Measurements from ENCODE around the gene DACT1.
A peak's percentile ranks its signal among the peaks of the same experiment; 100 is the strongest.
"Not testable (repeated sequence)": the region's sequence is repeated elsewhere in the genome, so short reads cannot be mapped to it uniquely, and the experiment has no call there.

DACT1 gene

GRCh38 chr14:58637391-58638230 lies at the start of gene DACT1:
Gene DACT1, plus strand, starts transcription at chr14:58637962. Its CDS starts 241 bp downstream, at chr14:58638203.
- ChIA-PET POLR2A (interaction anchor here (0.7 to 1.8 kb wide), 8 partner anchors 8 to 210 kb away, joined by 3 to 6 read pairs (median 4); partner anchors contain the start of genes KIAA0586 and TIMM9), CTCF (interaction anchor here (1.1 to 2.7 kb wide), 4 partner anchors 109 to 366 kb away, joined by 5 to 15 read pairs (median 9); no protein-coding TSS in a partner anchor)
- peak; percentile 45; the same call in 1 of the 2 replicates for TF ChIP-seq L3MBTL2 (conservative IDR thresholded peaks at IDR 0.05)
- TF ChIP-seq ARNT (IDR thresholded peaks at IDR 0.05), result no peak
- no peak for TF ChIP-seq PKNOX1 (IDR thresholded peaks at IDR 0.05)
- DNase-seq (ENCODE audit: extremely low spot score), result peak; percentile 55

- DNase-seq (ENCODE audit: extremely low spot score); POLR2A ChIA-PET: not testable (repeated sequence)
- CTCF ChIA-PET, result interaction anchor here (1.3 kb wide), 1 partner anchor 13 kb away, joined by 3 read pairs; no protein-coding TSS in a partner anchor
Observed at GRCh38 chr14:58588321-58588720, 49.4 kb upstream of the DACT1 start.

GRCh38 chr14:58593977-58594376 lies 43.8 kb upstream of the DACT1 start:
- TF ChIP-seq HDGF (IDR thresholded peaks at IDR 0.05; ENCODE audit: borderline replicate concordance) (no peak), FOXK2 (IDR thresholded peaks at IDR 0.05) (no peak), FOXA1 (IDR thresholded peaks at IDR 0.05) (no peak), SP1 (IDR thresholded peaks at IDR 0.05) (no peak), LEF1 (IDR thresholded peaks at IDR 0.05; ENCODE audit: borderline replicate concordance) (no peak), NFRKB (IDR thresholded peaks at IDR 0.05) (no peak), FOXM1 (IDR thresholded peaks at IDR 0.05; ENCODE audit: borderline replicate concordance) (no peak), SUZ12 (IDR thresholded peaks at IDR 0.05) (no peak), PKNOX1 (IDR thresholded peaks at IDR 0.05) (no peak), ARNT (IDR thresholded peaks at IDR 0.05) (no peak), L3MBTL2 (conservative IDR thresholded peaks at IDR 0.05) (no peak), TARDBP (IDR thresholded peaks at IDR 0.05) (no peak), ZNF384 (IDR thresholded peaks at IDR 0.05) (no peak), ELF4 (IDR thresholded peaks at IDR 0.05) (no peak), CTBP1 (IDR thresholded peaks at IDR 0.05; ENCODE audit: borderline replicate concordance) (no peak)
- ChIA-PET CTCF (interaction anchor here (0.6 kb wide), 1 partner anchor 19 kb away, joined by 3 read pairs; no protein-coding TSS in a partner anchor), POLR2A (no interaction called here)
- DNase-seq (ENCODE audit: extremely low spot score), result no peak

- no peak for DNase-seq (ENCODE audit: extremely low spot score)
- POLR2A ChIA-PET, result no interaction called here
- TF ChIP-seq ZNF384 (IDR thresholded peaks at IDR 0.05) (no peak), BHLHE40 (IDR thresholded peaks at IDR 0.05; ENCODE audit: borderline replicate concordance) (no peak), SP1 (IDR thresholded peaks at IDR 0.05) (no peak), NFRKB (IDR thresholded peaks at IDR 0.05) (no peak), LEF1 (IDR thresholded peaks at IDR 0.05; ENCODE audit: borderline replicate concordance) (no peak), CTBP1 (IDR thresholded peaks at IDR 0.05; ENCODE audit: borderline replicate concordance) (no peak), ARNT (IDR thresholded peaks at IDR 0.05) (no peak)
- CTCF ChIA-PET, result no interaction called here
Observed at GRCh38 chr14:58597041-58597440, 40.7 kb upstream of the DACT1 start.

GRCh38 chr14:58598028-58598803 lies 39.5 kb upstream of the DACT1 start:
- ChIA-PET CTCF (no interaction called here), POLR2A (no interaction called here)
- TF ChIP-seq ARNT (IDR thresholded peaks at IDR 0.05) (no peak), ZNF384 (IDR thresholded peaks at IDR 0.05) (no peak), NFRKB (IDR thresholded peaks at IDR 0.05) (no peak), SP1 (IDR thresholded peaks at IDR 0.05) (no peak), FOXM1 (IDR thresholded peaks at IDR 0.05; ENCODE audit: borderline replicate concordance) (no peak), PKNOX1 (IDR thresholded peaks at IDR 0.05) (no peak), TARDBP (IDR thresholded peaks at IDR 0.05) (no peak), SUZ12 (IDR thresholded peaks at IDR 0.05) (no peak), HDGF (IDR thresholded peaks at IDR 0.05; ENCODE audit: borderline replicate concordance) (no peak), ELF4 (IDR thresholded peaks at IDR 0.05) (no peak), CTBP1 (IDR thresholded peaks at IDR 0.05; ENCODE audit: borderline replicate concordance) (no peak), L3MBTL2 (conservative IDR thresholded peaks at IDR 0.05) (no peak)
- DNase-seq (ENCODE audit: extremely low spot score), result no peak

GRCh38 chr14:58598804-58599525 lies 38.8 kb upstream of the DACT1 start:
- POLR2A ChIA-PET, result no interaction called here

More at GRCh38 chr14:58598804-58599525, 38.8 kb upstream of the DACT1 start:
- CTCF ChIA-PET, result no interaction called here
- TF ChIP-seq FOXA1 (IDR thresholded peaks at IDR 0.05), result no peak
- no peak for TF ChIP-seq ZNF384 (IDR thresholded peaks at IDR 0.05)
- no peak for TF ChIP-seq PKNOX1 (IDR thresholded peaks at IDR 0.05)
- no peak for TF ChIP-seq SP1 (IDR thresholded peaks at IDR 0.05)
- no peak for TF ChIP-seq SUZ12 (IDR thresholded peaks at IDR 0.05)
- no peak for TF ChIP-seq FOXK2 (IDR thresholded peaks at IDR 0.05)
- TF ChIP-seq L3MBTL2 (conservative IDR thresholded peaks at IDR 0.05), result no peak
- no peak for TF ChIP-seq LEF1 (IDR thresholded peaks at IDR 0.05; ENCODE audit: borderline replicate concordance)
- no peak for TF ChIP-seq BHLHE40 (IDR thresholded peaks at IDR 0.05; ENCODE audit: borderline replicate concordance)
- no peak for TF ChIP-seq TARDBP (IDR thresholded peaks at IDR 0.05)
- no peak for TF ChIP-seq HDGF (IDR thresholded peaks at IDR 0.05; ENCODE audit: borderline replicate concordance)
- TF ChIP-seq CTBP1 (IDR thresholded peaks at IDR 0.05; ENCODE audit: borderline replicate concordance), result no peak
- no peak for TF ChIP-seq NFRKB (IDR thresholded peaks at IDR 0.05)
- TF ChIP-seq ARNT (IDR thresholded peaks at IDR 0.05), result no peak
- no peak for TF ChIP-seq FOXM1 (IDR thresholded peaks at IDR 0.05; ENCODE audit: borderline replicate concordance)
- no peak for TF ChIP-seq ELF4 (IDR thresholded peaks at IDR 0.05)
- DNase-seq (ENCODE audit: extremely low spot score), result no peak
